ENCODE data around the gene MFAP3.

Gene MFAP3

GRCh38 chr5:154038707-154039457 lies at the start of gene MFAP3, which contains the start of gene FAM114A2:
Gene MFAP3 (plus strand): TSS chr5:154038967. CDS start chr5:154049723, 10,756 bp downstream.
Gene FAM114A2 (minus strand): TSS chr5:154038910. CDS start chr5:154034953, 3,957 bp downstream.
- peak; percentile 95 for DNase-seq

DNA sequence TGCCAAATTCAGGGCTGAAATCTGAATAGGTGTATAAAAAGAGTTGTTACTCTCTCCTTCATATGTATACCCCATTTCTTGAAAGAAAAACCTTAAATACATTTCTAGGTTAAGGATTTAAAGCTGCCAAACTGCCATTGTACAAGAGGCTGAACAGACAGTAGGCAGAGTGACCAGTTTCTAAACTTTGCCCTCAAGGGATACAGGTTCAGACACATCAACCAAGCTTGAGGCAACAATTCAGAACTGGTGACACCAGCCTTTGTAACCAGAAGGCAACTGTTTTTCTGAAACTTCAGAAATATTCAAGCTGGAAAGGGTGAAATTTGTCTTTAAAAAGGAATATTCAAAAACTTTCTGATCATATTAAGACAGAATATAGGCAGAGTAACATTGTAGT lies 47.6 kb upstream of the MFAP3 start:
- DNase-seq, result no peak

DNA sequence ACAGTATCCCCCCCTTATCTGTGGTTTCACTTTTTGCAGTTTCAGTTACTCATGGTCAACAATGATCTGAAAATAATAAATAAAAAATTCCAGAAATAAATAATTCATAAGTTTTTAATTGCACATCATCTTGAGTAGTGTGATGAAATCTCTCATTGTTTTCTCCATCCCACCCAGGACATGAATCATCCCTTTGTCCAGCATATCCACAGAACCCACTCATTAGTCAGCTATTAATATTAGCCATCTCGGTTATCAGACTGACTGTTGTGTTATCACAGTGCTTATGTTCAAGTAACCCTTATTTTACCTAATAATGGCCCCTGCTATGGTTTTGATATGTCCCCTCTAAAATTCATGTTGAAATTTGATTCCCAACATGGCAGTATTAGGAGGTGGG lies 40.8 kb upstream of the MFAP3 start:
- no peak for DNase-seq

- no peak for DNase-seq
These were observed 40.0 kb upstream of the MFAP3 start for GRCh38 chr5:153998768-153999167.

- no peak for DNase-seq
These were observed 38.8 kb upstream of the MFAP3 start for GRCh38 chr5:153999995-154000394.

DNA sequence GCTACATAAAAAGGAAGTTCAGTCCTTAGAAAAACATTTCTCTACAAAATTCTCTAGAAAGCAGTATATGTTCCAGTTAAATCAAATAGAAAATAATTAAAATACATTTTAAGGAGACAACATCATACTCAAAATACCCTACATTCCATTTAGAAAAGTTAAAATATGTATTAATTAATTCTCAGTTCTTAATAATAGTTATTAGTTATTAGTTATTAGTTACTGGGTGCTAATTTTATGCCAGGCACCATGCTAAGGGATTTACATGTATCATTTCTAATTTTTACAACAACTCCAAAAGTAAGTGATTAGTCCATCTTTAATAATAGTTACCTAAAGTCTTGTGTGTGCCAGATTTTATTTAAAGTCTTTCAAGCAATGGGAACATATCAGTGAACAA lies 38.1 kb upstream of the MFAP3 start:
- no peak for DNase-seq

- no peak for DNase-seq
These were observed 36.7 kb upstream of the MFAP3 start for GRCh38 chr5:154002093-154002492.

DNA sequence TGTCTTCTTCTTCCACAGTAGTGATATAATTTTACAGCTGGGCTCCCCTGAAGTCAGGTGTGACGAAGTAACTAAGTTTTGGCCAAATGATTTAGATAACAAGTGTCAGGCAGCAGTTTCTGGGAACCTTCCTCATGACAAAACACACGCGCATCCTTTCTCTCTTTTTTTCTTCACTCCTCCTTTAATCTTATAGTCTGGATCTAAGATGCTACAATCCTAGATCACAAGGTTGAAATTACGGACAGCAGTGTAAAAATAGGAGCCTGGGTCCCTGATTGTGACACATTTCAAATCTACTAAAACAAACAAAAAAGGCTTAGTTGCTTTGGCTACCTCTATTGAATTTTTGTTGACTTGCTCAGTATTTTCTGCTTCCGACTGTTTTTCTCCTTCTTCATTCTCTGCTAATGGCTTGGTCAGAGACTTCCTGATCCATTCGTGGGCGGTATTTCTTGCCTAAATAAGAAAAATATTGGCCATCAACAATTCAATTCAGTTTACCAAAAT lies 36.2 kb upstream of the MFAP3 start:
- DNase-seq, result no peak

GRCh38 chr5:154005648-154006047 lies 33.1 kb upstream of the MFAP3 start:
- no peak for DNase-seq

DNA sequence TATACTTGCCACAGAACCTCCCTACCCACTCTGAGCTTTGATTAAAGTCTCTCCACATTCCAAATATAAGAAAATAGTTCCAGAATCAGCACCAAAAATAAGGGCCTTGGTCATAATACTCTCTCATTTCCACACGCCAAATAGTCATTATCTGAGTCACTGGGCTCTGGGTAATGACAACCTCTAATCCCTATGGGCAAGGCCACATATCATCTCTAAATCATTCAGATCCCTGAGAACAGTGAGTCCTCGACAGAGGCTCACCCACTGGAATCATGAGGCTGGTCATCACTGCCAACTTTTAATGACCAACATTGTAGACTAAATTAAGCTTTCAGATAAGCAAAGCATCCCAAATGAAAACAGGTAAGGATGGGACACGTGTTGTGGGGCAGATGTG lies 28.1 kb upstream of the MFAP3 start:
- DNase-seq, result no peak

GRCh38 chr5:154015071-154015693 lies 23.6 kb upstream of the MFAP3 start:
- DNase-seq, result no peak

DNA sequence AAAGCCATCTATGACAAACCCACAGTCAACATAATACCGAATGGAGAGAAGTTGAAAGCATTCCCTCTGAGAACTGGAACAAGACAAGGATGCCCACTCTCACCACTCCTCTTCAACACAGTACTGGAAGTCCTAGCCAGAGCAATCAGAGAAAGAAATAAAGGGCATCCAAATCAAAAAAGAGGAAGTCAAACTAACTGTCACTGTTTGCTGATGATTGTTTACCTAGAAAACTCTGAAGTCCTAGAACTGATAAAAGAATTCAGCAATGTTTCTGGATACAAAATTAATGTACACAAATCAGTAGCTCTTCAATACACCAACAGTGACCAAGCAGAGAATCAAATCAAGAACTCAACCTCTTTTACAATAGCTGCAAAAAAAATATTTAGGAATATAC lies 19.8 kb upstream of the MFAP3 start:
- DNase-seq, result peak; percentile 55

- peak; percentile 28 for DNase-seq
These were observed 12.8 kb upstream of the MFAP3 start for GRCh38 chr5:154025951-154026350.

DNA sequence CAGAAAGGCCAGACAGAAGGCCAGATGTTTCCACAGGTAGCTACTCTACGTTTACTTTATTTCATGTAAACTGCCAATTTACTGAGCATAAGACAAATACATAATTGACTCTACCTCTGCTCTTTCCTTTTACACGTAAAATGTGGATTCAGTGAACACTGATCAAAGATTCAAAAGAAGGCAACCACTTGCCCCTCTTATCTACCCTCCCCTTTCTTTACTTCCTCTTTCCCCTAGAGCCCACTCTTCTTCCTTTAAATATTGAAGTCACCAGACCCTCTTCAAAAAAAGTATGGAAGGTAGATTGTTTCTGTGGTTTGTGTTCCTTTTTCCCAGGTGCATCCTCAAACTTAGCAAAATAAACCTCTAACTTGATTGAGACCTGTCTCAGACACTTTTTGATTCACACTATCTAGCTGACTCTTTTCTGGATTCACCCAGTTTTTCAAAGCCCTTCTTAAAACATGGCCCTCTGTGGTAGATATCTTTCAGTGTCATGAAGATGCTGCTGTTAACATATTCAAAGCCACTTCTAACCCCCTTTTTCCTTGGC lies 6.8 kb upstream of the MFAP3 start:
- peak; percentile 67 for DNase-seq

- DNase-seq, result no peak
These were observed 3.8 kb upstream of the MFAP3 start for GRCh38 chr5:154034944-154035343.

DNA sequence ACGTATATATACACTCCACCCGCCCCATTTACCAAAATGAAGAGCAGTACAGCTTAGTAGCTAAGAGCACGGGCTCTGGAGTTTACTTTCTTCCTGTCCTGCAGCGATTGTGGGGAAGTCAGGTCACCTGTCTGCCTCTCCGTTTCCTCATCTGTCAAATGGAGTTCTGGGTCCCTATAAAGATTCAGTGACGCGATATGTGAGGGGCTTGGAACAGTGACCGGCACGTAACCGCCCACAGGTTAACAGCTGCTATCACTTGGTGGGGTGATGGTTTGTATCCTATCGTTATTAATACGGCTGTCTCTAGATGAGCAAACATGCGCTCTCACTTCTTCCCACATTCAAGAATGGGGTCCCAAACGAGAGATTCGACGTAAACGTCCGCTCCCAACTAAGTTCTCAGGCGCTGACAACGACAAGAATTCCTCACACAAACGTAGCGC lies 483 bp upstream of the MFAP3 start:
- peak; percentile 84 for DNase-seq

DNA sequence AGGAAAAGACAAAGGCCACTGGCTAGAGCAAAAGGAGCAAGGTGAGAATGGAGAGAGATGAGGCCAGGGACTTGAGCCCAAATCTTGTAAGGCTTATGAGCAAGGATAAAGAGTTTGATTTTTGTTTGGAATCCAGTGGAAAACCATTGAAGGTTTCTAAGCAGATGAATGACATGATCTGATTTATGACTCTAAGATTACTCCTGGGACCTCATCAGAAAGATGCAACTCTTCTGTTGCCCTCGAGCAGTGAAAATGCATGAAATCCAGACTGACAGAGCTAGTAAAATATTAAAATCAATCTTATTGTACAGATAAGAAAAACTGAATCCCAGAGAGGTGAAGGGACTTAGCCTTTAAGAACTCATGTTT lies 677 bp downstream of the MFAP3 start:
- no peak for DNase-seq

GRCh38 chr5:154042766-154043165 lies 4.0 kb downstream of the MFAP3 start:
- DNase-seq, result no peak

DNA sequence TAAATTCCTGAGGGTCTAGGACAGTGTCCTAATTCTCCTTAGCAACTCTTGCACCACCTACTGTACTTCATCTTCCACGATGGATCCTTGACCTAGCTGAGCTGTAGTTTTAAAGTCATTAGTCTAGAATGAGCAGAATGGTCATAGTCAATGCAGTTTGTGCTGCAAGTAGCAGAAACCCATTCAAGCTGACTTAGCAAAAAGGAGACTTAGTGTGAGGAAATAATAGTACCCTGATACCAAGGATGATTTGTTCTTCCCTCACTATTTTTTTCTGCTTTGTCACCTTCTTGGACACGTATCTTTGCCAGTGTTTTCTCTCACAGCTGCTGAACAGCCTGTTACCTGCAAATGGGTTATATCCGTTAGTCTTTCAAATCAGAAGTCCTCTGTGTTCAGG lies 5.3 kb downstream of the MFAP3 start:
- DNase-seq, result no peak

DNA sequence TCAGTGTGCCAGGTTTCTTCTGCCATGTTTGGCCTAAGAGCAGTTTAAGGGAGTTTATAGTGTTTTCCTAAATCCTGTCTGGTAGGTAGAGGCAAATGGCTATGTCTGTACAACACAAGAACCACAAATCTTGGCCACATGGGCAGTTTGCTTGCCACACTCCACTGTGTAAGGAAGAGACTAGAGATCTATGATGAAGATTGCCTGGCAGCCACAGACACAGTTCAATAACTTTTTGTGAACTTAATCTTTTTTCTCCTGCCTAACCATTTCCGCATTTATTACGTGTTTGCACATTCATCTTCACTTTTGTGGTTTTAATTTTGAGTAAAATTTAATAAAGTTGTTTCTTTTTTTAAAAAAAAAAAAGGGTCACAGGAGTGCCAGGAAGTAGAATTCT lies 5.8 kb downstream of the MFAP3 start:
- peak; percentile 30 for DNase-seq

DNA sequence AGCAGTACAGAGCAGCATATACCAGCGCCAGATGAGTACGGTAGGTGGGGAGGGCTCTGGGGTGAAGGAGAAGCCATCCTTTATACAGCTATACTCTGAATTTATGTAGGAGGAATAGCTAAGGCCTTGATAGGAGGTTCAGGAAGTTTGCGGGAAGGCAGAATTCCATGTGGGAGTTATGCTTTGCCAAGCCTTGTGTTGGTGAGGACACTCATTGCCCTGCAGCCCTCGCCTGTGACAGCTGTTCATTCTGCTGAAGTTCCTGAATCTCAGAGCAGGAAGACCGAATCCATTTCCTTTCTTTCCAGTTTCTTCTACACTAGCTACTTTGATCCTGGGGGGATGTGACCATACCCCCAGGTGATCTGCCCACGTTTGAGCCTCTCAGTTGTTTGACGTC lies 7.7 kb downstream of the MFAP3 start:
- no peak for DNase-seq

- DNase-seq, result no peak
These were observed 8.6 kb downstream of the MFAP3 start for GRCh38 chr5:154047324-154047723.

- no peak for DNase-seq
These were observed 10.9 kb downstream of the MFAP3 start for GRCh38 chr5:154049636-154050035.

DNA sequence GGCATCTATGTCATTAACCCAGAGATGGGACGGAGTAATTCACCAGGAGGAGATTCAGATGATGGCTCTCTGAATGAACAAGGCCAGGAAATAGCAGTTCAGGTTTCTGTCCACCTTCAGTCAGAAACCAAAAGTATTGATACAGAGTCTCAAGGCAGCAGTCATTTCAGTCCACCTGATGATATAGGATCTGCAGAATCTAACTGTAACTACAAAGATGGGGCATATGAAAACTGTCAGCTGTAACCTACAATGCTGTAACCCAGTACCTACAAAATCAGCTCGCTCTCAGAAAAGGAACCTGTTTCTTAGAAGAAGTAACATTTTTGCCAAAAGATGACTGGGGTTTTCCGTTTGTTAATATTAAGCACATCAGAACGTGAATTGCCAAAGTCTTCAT lies 14.7 kb downstream of the MFAP3 start:
- no peak for DNase-seq
